Esophagus muscularis mucosa (tissue), 4 donors: ENCODE measurements around the gene LACTB. TPM values are rescaled to one million over a fixed set of nuclear protein-coding genes. Genes with fewer than 3 reads are reported as not detected.

ENCODE experiments used
- DNase-seq: peaks from one replicate; pipeline ENCODE4 v3.0.0-alpha.2; 2017; ENCODE audit errors: extremely low spot score
- H3K27ac ChIP-seq, 4 donors: fragments of 200-600 bp; sonication (generic); replicated peaks in 1 of 4; 1 replicate in 3 of 4; 2 replicates in 1 of 4; pipeline ENCODE4 v1.5.1; 2016 to 2019; ENCODE audit warnings: mild to moderate bottlenecking in 1 of 4
- H3K27me3 ChIP-seq, 4 donors: fragments of 200-600 bp; sonication (generic); one replicate each; pipeline versions ENCODE4 v1.5.1 to v1.6.0; 2016 to 2019
- H3K36me3 ChIP-seq, 4 donors: fragments of 200-600 bp; sonication (generic); one replicate each; pipeline ENCODE4 v1.5.1; 2016 to 2019
- H3K4me1 ChIP-seq, 4 donors: fragments of 200-600 bp; sonication (generic); one replicate each; pipeline ENCODE4 v1.5.1; 2016 to 2019
- H3K4me3 ChIP-seq, 4 donors: fragments of 200-600 bp; sonication (generic); 1 replicate in 2 of 4; 2 replicates in 2 of 4; pipeline ENCODE4 v1.5.1; 2016 to 2019; ENCODE audit warnings: mild to moderate bottlenecking in 4 of 4, moderate library complexity in 1 of 4
- H3K9me3 ChIP-seq, 4 donors: fragments of 200-600 bp; sonication (generic); 1 replicate in 3 of 4; 2 replicates in 1 of 4; pipeline ENCODE4 v1.5.1; 2016 to 2019
- CTCF ChIP-seq, 3 experiments: fragments of 200-600 bp in 2 of 3; fragments of 450-650 bp in 1 of 3; sonication (generic) in 2 of 3; IDR thresholded peaks; one replicate each; pipeline ENCODE4 v1.5.1; 2017 to 2019; ENCODE audit warnings: antibody characterized with exemption in 3 of 3, mild to moderate bottlenecking in 2 of 3, moderate library complexity in 1 of 3
- EP300 ChIP-seq: sonication (generic); formaldehyde crosslinking; IDR thresholded peaks from one replicate; pipeline ENCODE4 v1.6.1; 2017; ENCODE audit warnings: antibody characterized with exemption
- POLR2A ChIP-seq: fragments of 450-650 bp; IDR thresholded peaks from one replicate; pipeline ENCODE4 v1.6.1; 2017; ENCODE audit warnings: antibody characterized with exemption, moderate library complexity, mild to moderate bottlenecking, low read depth
- POLR2AphosphoS5 ChIP-seq, 2 donors: sonication (generic); formaldehyde crosslinking; IDR thresholded peaks; one replicate each; pipeline ENCODE4 v1.6.1; 2017; ENCODE audit warnings: antibody characterized with exemption in 2 of 2
- WGBS: methylation state at CpG from one replicate; pipeline ENCODE4 v1.1.5; 2018; 5-methylcytosine and 5-hydroxymethylcytosine counted together
- intact Hi-C: fragments of 100-400 bp; cut with DNase I; formaldehyde crosslinking; loops from one replicate; pipeline ENCODE4 v1.15.1; 2023
- total RNA-seq, 4 donors: library from RNA; depleted of rRNA; stranded (reverse); fragments of >200 nt; gene quantifications; one replicate each; pipeline versions ENCODE4 v1.1.0 to v1.2.1, GENCODE V29; 2016

LACTB gene
- total RNA-seq, 4 donors from 2014 or later: 15.4 to 22.8 (median 18.7) TPM

- Histone ChIP-seq H3K4me1 (peaks cover 25 to 65% (median 60%) of the 10 kb centered on the region in 4 donors), H3K27ac (peak overlapping the region; percentile 85 to 92 (median 88)), H3K36me3 (no peaks in the 10 kb centered on the region), H3K4me3 (peak overlapping the region; percentile 69 to 89 (median 81)), H3K27me3 (no peaks in the 10 kb centered on the region), H3K9me3 (no peaks in the 10 kb centered on the region)
- no peak for TF ChIP-seq EP300
- TF ChIP-seq POLR2A: no peak
- no peak for TF ChIP-seq CTCF (IDR thresholded peaks at IDR 0.05)
- no peak for TF ChIP-seq POLR2AphosphoS5 (IDR thresholded peaks at IDR 0.05)
- intact Hi-C loops: loop anchor here (5.0 kb wide), 1 partner anchor 86 kb away; the partner anchor contains the start of gene APH1B
- DNase-seq: no peak
- 61% methylated on average over 3 of the region's 3 CpGs for WGBS
These were observed 69.3 kb downstream of the LACTB start for GRCh38 chr15:63190769-63191649.

Other genes starting within 250 kb of the LACTB start
- 1,000 to 10,000 TPM; 5,599 to 7,718 (median 6,496) TPM for gene TPM1, start 79.1 kb upstream of the LACTB start, total RNA-seq
- 100 to 1,000 TPM; 120 to 220 (median 172) TPM for gene RPS27L, start 35.6 kb downstream of the LACTB start, total RNA-seq
- gene RAB8B, start 67.7 kb downstream of the LACTB start, total RNA-seq: 10 to 100 TPM; 18.7 to 41.0 (median 35.5) TPM
- gene APH1B, start 155.7 kb downstream of the LACTB start, total RNA-seq: 1 to 10 TPM; 7.5 to 9.4 (median 8.9) TPM